Activated naive CD8-positive, alpha-beta T cell treated with anti-CD3 and anti-CD28 coated beads, Interleukin-2, amount 50 U/mL, for 16 hours (primary cell): ENCODE results near the gene TARDBP.
"Not testable (repeated sequence)": the region's sequence is repeated elsewhere in the genome, so short reads cannot be mapped to it uniquely, and the experiment has no call there.

Experiments
- DNase-seq: peaks from one replicate; pipeline ENCODE4 v3.0.0-alpha.2; 2020; ENCODE audit warnings: low read depth, low spot score

The TARDBP gene

DNA sequence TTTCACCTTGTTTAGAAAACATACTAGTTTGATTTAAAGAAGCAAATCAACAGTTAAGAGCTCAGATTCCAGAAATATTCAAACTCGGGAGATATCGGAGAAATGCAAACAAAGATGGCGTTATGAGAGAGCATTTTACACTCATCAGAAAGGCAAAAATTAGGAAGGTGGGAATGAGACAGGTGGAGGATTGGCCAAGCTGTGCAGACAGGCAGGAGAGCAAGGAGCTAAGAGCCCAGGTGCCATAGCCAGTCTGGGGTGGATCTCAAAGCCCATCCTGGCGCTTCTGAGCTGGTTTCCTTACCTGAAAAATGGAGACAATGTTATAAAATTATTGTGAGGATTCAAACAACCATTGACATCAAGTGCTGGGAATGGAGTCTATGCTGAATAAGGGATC, 19.6 kb upstream of the TARDBP start:
- no peak for DNase-seq

DNA sequence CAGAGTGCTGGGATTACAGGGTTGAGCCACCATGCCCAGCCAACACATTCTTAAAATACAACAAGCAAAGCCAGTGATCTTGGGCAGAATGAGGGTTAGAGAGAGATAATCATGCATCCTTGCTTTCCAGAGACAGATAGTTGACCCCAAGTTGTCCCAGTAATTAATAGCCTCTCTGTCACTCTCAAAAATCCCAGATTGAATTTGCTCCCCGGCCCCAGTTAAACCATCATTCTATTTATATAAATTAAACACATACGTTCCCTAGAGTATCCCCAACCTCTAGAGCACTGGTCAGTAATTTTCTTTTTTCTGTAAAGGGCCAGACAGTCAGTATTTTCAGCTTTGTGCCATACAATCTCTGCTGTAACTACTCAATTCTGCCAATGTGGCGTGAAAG, 16.4 kb upstream of the TARDBP start:
- DNase-seq = no peak

DNA sequence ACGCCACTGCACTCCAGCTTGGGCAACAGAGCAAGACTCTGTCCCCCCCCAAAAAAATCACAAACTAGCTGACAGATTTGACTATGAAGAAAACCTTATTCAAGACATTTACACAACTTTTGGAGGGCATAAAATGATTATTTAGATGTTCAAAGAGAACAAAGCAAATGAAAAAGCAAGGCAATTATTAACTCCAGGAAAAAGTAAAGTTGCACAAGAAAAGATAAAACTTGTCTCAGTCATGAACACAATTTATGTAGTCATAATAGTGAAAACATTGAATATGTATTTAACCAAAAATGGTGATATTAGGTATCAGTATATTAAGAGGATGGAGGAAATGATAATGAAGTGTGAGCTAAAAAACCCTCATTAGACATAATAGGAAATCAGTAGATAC, 11.9 kb upstream of the TARDBP start:
- no peak for DNase-seq

DNA sequence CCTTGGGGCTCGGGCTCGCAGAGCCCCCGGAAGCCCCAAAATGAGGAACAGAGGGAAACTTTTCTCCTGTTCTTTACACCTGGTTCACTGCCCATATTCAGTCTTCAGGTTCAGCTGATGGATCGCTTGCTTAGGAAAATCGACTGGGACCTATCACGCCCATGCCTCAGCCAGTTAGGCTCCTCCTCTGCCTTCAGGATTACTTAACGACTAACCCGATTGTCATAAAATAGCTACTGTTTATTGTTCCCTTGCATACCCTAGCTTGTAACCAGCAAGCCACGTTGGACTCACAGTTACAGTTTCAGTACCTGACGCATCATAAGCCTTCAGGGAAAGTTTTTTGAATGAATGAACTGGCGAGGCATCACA, 692 bp downstream of the TARDBP start:
- no peak for DNase-seq

DNA sequence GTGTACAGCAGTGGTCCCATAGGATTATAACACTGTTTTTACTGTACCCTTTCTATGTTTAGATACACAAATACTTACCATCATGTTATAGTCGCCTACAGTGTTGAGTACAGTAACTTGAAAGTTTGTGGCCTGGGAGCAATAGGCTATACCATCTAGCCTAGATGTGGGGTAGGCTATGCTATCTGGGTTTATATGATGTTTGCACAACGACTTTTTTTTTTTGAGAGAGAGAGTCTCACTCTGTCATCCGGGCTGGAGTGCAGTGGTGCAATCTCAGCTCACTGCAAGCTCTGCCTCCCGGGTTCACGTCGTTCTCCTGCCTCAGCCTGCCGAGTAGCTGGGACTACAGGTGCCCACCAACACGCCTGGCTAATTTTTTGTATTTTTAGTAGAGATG, 6.9 kb downstream of the TARDBP start:
- not testable (repeated sequence) for DNase-seq

DNA sequence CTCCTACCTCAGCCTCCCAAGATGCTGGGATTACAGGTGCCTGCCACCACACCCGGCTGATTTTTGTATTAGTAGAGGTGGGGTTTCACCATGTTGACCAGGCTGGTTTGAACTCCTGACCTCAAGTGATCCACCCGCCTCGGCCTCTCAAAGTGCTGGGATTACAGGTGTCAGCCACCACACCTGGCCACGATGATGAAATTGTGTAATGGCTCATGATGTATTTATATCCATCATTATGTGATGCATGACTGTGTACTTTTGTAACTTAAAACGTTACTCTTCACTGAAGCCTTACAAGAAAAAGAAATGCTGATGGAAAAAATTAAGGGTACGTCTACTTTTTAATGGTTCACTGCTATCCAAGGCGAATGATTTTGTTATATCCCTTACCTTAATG, 7.5 kb downstream of the TARDBP start:
- no peak for DNase-seq

DNA sequence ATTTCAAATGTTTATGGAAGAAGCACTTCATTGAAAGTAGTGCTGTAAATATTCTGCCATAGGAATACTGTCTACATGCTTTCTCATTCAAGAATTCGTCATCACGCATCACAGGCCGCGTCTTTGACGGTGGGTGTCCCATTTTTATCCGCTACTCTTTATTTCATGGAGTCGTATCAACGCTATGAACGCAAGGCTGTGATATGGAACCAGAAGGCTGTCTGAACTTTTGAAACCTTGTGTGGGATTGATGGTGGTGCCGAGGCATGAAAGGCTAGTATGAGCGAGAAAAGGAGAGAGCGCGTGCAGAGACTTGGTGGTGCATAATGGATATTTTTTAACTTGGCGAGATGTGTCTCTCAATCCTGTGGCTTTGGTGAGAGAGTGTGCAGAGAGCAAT, 10.7 kb downstream of the TARDBP start:
- DNase-seq = no peak

DNA sequence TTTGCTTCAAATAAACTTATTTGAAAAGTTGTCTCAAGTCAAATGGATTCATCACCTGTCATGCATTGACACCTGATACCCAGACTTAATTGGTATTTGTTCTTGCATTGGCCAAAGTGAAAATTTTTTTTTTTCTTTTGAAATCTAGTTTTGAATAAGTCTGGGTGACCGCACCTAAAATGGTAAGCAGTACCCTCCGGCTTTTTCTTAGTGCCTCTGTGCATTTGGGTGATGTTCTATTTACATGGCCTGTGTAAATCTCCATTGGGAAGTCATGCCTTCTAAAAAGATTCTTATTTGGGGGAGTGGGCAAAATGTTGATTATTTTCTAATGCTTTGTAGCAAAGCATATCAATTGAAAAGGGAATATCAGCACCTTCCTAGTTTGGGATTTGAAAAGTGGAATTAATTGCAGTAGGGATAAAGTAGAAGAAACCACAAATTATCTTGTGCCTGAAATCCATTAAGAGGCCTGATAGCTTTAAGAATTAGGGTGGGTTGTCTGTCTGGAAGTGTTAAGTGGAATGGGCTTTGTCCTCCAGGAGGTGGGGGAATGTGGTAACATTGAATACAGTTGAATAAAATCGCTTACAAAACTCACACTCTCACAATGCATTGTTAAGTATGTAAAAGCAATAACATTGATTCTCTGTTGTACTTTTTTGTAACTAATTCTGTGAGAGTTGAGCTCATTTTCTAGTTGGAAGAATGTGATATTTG, 11.9 kb downstream of the TARDBP start:
- no peak for DNase-seq

DNA sequence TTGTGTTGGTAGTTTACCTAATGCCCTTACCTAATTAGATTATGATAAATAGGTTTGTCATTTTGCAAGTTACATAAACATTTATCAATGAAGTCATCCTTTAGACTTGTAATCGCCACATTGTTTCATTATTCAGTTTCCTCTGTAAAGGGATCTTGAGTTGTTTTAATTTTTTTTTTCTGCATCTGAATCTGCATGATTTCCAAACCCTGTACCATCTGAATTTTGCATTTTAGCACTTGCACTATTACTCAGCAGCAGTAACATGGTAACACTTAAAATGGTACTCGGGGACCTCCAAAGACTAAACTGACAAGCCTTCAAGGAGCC, 12.4 kb downstream of the TARDBP start:
- DNase-seq = no peak

DNA sequence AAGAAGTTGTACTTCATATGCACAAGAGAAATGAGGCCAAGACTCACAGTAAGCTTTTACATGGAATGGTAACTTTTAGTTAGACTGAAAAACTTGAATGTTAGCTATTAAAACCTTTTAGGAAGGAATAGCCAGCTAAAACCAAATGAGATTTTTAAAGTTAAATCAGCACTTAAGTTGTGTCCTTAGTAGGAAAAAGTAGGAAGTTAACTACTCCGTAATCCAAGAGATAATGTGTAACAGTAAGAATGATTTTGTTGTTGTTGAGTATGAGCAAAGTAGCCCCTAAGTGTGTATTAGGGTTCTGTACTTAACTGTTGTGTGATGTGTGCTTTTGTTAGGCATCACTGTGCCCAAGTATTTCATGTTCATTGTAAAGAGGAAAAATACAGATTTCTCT, 13.2 kb downstream of the TARDBP start:
- no peak for DNase-seq

DNA sequence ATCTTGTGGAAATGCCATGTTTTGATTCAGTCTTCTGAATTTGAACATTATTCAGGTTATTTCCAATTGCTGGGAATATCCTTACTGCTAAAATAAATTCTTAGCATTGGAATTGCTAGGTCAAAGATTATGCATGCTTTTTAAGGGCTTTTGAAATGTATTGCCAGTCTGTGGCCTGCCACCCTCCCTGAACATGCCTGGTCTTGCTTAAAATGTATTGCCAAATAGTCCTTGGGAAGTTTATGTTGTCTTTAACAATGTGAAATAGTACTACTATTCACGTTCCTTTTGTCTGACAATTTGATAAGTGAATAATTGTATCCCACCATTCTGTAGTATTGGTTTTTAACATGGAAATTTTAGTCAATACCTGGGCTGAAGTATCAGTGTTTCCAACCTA, 13.6 kb downstream of the TARDBP start:
- no peak for DNase-seq

DNA sequence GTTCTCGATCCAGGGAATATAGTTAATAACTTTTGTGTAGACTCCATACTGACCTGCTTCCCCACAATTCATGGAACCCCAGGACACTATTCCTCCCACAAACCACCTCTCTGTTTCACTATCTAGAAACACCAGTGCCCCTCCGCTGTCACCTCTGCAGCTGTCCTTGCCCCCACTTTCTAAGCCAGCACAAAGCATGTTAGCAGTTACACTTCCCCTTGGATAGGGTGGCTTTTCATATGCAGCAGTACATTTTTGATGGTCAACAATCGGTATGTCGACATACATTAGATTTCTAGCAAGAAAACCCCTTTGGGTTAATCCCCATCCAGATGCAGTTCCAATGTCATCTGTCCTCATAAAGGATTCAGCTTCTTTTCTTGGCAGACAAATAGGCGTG, 14.4 kb downstream of the TARDBP start:
- no peak for DNase-seq

DNA sequence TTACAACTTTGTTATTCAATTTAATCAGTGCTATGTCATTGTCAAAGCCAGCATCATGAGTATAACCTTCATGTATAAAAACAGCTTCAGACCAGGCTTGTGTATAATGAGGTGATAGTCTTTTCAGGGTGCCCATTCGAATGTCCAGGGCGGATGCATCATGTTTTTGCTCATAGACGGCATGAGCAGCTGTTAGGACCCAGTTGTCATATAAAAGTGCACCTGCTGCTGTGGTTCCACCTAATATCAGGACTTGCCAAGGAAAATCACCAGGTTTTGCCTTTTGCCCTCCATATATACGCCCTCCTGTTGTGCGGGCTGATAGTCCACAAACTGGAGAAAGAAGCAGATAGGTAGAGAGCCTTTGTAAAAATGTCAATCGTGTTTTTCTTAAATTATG, 14.9 kb downstream of the TARDBP start:
- DNase-seq = no peak

DNA sequence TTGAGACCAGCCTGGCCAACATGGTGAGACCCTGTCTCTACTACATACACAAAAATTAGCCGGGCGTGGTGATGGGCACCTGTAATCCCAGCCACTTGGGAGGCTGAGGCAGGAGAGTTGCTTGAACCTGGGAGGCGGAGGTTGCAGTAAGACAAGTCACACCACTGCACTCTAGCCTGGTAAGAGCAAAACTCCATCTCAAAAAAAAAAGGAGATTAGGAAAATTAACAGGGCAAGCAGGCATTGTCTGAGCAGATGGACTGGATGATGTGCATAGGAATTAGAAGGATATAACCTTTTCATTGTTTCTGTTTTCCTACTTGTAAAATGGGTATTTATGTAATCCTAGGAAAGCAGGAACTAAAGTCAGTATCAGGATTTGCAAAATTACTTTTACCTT, 15.6 kb downstream of the TARDBP start:
- no peak for DNase-seq

DNA sequence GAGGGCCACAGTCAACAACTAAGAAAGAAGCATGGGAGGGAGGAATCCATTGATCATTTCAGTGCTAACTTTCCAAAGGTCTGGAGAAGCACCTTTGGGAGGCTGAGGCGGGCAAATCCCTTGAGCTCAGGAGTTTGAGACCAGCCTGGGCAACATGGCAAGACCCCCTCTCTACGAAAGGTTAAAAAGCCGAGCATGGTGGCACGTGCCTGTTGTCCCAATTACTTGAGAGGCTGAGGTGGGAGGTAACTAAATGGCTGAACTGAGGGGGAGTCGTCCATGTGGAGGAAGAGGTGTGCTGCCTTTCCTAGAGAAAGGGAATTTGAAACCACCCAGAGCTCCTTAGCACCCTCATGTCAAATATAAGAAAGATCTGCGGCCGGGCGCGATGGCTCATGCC, 18.4 kb downstream of the TARDBP start:
- no peak for DNase-seq

DNA sequence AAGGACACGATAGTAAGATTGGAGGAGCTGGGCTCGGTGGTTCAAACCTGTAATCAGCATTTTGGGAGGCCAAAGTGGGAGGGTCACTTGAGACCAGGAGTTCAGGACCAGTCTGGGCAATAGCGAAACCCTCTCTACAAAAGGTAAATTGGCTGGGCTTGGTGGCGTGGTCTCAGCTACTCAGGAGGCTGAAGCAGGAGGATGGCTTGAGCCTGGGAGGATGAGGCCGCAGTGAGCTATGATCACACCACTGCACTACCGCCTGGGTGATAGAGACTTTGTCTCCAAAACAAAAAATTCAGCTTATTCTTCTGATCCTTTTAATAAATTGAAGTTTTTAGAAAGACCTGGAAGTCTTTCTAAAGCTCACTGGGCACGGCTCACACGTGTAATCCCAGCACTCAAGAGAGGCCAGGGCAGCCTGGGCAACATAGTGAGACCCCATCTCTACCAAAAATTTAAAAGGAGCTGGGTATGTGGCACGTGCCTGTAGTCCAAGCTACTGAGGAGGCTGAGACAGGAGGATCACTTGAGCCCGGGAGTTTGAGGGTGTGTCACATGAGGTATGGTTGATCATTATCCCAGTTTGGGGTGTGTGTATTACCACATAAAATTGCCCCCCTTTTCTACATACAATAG, 19.3 kb downstream of the TARDBP start:
- DNase-seq = no peak

DNA sequence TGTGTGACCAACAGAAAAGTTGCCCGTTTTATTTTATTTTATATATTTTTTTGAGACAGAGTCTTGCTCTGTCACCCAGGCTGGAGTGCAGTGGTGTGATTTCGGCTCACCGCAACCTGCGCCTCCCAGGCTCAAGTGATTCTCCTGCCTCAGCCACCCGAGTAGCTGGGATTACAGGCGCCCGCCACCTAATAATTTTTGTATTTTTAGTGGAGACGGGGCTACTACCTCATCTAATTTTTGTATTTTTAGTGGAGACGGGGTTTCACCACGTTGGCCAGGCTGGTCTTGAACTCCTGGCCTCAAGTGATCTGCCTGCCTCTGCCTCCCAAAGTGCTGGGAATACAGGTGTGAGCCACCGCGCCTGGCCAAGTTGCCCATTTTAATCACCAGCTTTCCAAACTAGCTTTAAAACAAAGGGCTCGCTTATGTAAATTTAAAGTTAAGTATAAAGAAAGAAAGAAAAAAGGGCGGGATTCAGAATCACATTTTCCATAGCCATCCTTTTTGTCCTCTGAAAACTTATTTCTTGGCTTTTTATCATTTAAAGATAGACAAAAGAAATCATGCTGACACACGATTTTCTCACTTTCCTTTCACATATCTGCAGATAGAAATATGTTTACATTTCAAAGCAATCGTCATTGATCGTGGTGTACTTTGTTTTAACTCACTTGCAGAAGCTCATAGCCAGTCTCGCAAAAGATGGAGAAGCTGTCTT, 24.7 kb downstream of the TARDBP start:
- DNase-seq = not testable (repeated sequence)

DNA sequence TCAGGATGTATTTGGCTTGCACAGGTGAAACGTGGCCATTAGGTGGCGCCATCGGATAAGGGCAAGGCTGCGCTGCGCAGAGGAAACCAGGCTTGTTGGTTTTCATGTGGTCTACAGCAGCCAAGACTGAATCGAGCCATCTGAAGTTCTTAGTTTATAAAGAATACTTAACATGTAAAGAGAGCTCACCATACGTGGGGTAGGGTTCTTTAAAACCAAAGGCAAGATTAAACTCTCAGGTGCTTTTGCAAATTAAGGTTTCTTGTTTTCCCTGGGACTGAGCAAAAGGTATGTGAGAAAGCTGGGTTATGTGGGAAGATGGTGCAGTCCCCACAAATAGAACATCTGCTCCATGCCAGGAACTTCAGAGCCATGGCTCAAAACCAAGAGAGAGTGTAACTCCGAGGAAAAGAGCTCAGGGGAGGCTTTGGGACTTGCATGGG, 25.3 kb downstream of the TARDBP start:
- DNase-seq = peak; percentile 75

DNA sequence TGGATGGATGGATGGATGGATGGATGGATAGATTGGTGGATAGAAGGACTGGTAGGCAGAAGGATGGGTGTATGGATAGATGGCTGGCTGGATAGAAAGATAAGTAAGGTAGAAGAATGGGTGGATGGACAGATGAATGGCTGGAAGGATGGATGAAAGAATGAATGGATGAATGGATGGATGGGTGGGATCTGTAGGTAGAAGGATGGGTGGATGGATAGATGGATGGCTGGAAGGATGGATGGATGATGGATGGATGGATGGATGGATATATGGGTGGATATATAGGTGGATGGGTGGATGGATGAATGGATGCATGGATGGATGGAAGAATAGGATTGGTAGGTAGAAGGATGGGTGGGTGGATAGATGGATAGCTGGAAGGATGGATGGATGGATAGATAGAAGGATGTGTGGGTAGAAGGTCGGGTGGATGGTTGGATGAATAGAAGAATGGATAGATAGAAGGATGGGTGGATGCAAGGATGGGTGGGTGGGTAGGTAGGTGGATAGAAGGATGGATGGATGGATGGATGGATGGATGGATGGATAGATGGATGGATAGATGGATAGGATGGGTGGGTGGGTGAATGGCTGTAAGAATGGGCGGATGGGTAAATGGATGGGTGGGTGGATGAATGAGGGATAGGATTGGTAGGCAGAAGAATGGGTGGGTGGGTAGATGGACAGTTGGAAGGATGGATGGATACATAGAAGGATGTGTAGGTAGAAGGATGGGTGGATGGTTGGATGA, 27.1 kb downstream of the TARDBP start:
- no peak for DNase-seq

DNA sequence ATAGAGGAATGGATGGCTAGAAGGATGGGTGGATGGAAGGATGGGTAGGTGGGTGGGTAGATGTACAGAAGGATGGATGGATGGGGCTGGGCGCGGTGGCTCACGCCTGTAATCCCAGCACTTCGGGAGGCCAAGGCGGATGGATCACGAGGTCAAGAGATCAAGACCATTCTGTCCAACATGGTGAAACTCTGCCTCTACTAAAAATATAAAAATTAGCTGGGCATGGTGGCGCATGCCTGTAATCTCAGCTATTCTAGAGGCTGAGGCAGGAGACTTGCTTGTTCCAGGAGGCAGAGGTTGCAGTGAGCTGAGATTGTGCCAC, 27.6 kb downstream of the TARDBP start:
- not testable (repeated sequence) for DNase-seq

DNA sequence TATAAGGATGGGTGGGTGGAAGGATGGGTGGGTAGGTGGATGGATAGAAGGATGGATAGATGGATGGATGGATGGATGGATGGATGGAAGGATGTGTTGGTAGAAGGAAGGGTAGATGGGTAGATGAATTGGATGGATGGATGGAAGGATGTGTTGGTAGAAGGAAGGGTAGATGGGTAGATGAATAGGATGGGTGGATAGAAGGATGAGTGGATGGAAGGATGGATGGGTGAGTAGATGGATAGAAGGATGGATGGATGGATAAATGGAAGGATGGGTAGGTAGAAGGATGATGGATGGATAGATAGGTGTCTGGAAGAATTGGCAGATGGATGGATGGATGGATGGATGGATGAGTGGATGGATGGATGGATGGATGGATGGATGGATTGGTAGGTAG, 28.6 kb downstream of the TARDBP start:
- no peak for DNase-seq

DNA sequence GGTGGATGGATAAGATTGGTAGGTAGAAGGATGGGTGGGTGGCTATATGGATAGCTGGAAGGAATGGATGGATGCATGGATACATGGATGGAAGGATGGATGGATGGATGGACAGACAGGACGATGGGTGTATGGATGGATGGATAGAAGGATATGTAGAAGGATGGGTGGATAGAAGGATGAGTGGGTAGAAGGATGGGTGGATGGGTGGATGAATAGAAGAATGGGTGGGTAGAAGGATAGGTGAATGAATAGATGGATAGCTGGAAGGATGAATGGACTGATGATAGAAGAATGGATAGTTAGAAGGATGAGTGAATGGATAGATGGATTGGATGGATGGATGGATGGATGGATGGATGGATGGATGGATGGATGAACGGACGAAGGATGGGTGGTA, 29.6 kb downstream of the TARDBP start:
- DNase-seq = no peak
